HCT116 (cell line): Measurements from ENCODE around the gene ADIG.

Source experiments
- CEBPB ChIP-seq: IDR thresholded peaks from 2 replicates; pipeline ENCODE4 v1.6.1; 2012; ENCODE audit warnings: low read depth
- CTCF ChIP-seq, 3 experiments: fragments of 200-600 bp in 1 of 3; sonication (generic) in 1 of 3; IDR thresholded peaks in 2 of 3; conservative IDR thresholded peaks in 1 of 3; 2 replicates each; pipeline ENCODE4 v1.5.1; 2012 to 2017; ENCODE audit warnings: low read depth in 2 of 3, low read length in 2 of 3, antibody characterized with exemption in 1 of 3, borderline replicate concordance in 1 of 3, control low read depth in 1 of 3, mild to moderate bottlenecking in 1 of 3, mixed read lengths in 1 of 3, mixed run types in 1 of 3, moderate library complexity in 1 of 3; ENCODE audit not compliant: insufficient read depth in 1 of 3
- EGR1 ChIP-seq: IDR thresholded peaks from 2 replicates; pipeline ENCODE4 v1.6.1; 2012; ENCODE audit warnings: low read depth
- EZH2phosphoT487 ChIP-seq: fragments of 200-600 bp; IDR thresholded peaks from 2 replicates; pipeline ENCODE4 v1.6.1; 2018; ENCODE audit warnings: antibody characterized with exemption, borderline replicate concordance
- JUND ChIP-seq: IDR thresholded peaks from 2 replicates; pipeline ENCODE4 v1.6.1; 2012
- MAX ChIP-seq: IDR thresholded peaks from 2 replicates; pipeline ENCODE4 v1.6.1; 2012
- POLR2A ChIP-seq: IDR thresholded peaks from 2 replicates; pipeline ENCODE4 v1.7.0; 2011; ENCODE audit warnings: borderline replicate concordance; ENCODE audit not compliant: insufficient read depth, insufficient read length; ENCODE audit errors: extremely low read depth
- POLR2AphosphoS5 ChIP-seq: IDR thresholded peaks from 2 replicates; pipeline ENCODE4 v1.6.1; 2011; ENCODE audit warnings: mild to moderate bottlenecking, low read depth, low read length, moderate library complexity
- SIN3A ChIP-seq: IDR thresholded peaks from 2 replicates; pipeline ENCODE4 v1.6.1; 2012; ENCODE audit warnings: low read depth
- SP1 ChIP-seq: IDR thresholded peaks from 2 replicates; pipeline ENCODE4 v1.6.1; 2012; ENCODE audit warnings: low read depth

- TF ChIP-seq JUND (no peak), CTCF (IDR thresholded peaks at IDR 0.05 in 2 of 3, conservative IDR thresholded peaks at IDR 0.05 in 1 of 3; ENCODE audit: borderline replicate concordance in 1 of 3, insufficient read depth in 1 of 3, low read depth in 2 of 3, low read length in 2 of 3) (no peak), SP1 (no peak), CEBPB (no peak), POLR2A (no peak), EGR1 (no peak), EZH2phosphoT487 (no peak), SIN3A (no peak), MAX (no peak), POLR2AphosphoS5 (no peak)
Measured at GRCh38 chr20:38616457-38616856, 35.5 kb downstream of the ADIG start.
